PC-3 (cell line): ENCODE measurements around the gene OGDH. TPM values are rescaled to one million over a fixed set of nuclear protein-coding genes. Genes with fewer than 3 reads are reported as not detected.

Source experiments
- ATAC-seq: fragments of 200-7000 bp; cut with Tn5 transposase; 2 replicates; pipeline ENCODE4 v1.9.1; 2020; ENCODE audit warnings: mild to moderate bottlenecking, moderate library complexity
- BruUV-seq: library from RNA; stranded (reverse); fragments of 400-500 nt; replicated peaks from 2 replicates; lab custom pipeline; 2021; lab: Mats Ljungman, UMichigan
- CTCF ChIA-PET: fragments of 300-600 bp; sonication (Branson Sonifier 250); formaldehyde crosslinking; loops from one replicate; lab custom pipeline; 2022; ENCODE audit warnings: antibody characterized with exemption; lab: Charles Lee
- POLR2A ChIA-PET: fragments of 300-600 bp; sonication (Branson Sonifier 250); formaldehyde crosslinking; loops from one replicate; lab custom pipeline; 2022; ENCODE audit warnings: antibody characterized with exemption; ENCODE audit not compliant: unreplicated experiment; lab: Charles Lee
- DNase-seq: peaks from one replicate; pipeline ENCODE4 v3.0.0-alpha.2; 2015
- H2AFZ ChIP-seq: fragments of 300-600 bp; sonication (generic); 2 replicates; pipeline ENCODE4 v1.6.0; 2016; ENCODE audit warnings: antibody characterized with exemption, low read length
- H3F3A ChIP-seq: fragments of 300-600 bp; sonication (generic); one replicate; pipeline ENCODE4 v1.6.0; 2017; ENCODE audit warnings: antibody characterized with exemption, low read length, control low read depth, mild to moderate bottlenecking; ENCODE audit not compliant: unreplicated experiment
- H3K27ac ChIP-seq: fragments of 300-600 bp; sonication (generic); 2 replicates; pipeline ENCODE4 v1.5.1; 2016; ENCODE audit warnings: mild to moderate bottlenecking, low read length
- H3K27me3 ChIP-seq: fragments of 300-600 bp; sonication (generic); 2 replicates; pipeline ENCODE4 v1.6.1; 2016; ENCODE audit warnings: low read length, mixed read lengths
- H3K36me3 ChIP-seq: fragments of 300-600 bp; sonication (generic); 2 replicates; pipeline ENCODE4 v1.6.1; 2016; ENCODE audit warnings: low read depth, mixed run types, low read length, mixed read lengths
- H3K4me1 ChIP-seq: fragments of 300-600 bp; sonication (generic); 2 replicates; pipeline ENCODE4 v1.5.1; 2016; ENCODE audit warnings: low read length; ENCODE audit not compliant: insufficient read depth
- H3K4me2 ChIP-seq: fragments of 300-600 bp; sonication (generic); 2 replicates; pipeline ENCODE4 v1.6.0; 2016; ENCODE audit warnings: low read length
- H3K4me3 ChIP-seq: fragments of 300-600 bp; sonication (generic); 2 replicates; pipeline ENCODE4 v1.5.1; 2016; ENCODE audit warnings: mild to moderate bottlenecking, low read length, mixed read lengths
- H3K79me2 ChIP-seq: fragments of 300-600 bp; sonication (generic); 2 replicates; pipeline ENCODE4 v1.6.1; 2017; ENCODE audit warnings: low read length, mixed read lengths
- H3K9ac ChIP-seq: fragments of 300-600 bp; sonication (generic); 2 replicates; pipeline ENCODE4 v1.6.0; 2016; ENCODE audit warnings: mild to moderate bottlenecking, low read length
- H3K9me2 ChIP-seq: fragments of 300-600 bp; sonication (generic); replicated peaks from 2 replicates; pipeline ENCODE4 v1.6.1; 2016; ENCODE audit warnings: mixed run types, low read length, mixed read lengths
- H3K9me3 ChIP-seq: fragments of 300-600 bp; sonication (generic); 2 replicates; pipeline ENCODE4 v1.6.1; 2016; ENCODE audit warnings: low read length, mixed read lengths
- H4K20me1 ChIP-seq: fragments of 300-600 bp; sonication (generic); 2 replicates; pipeline ENCODE4 v1.6.1; 2016; ENCODE audit warnings: low read length, mixed read lengths
- EZH2 ChIP-seq: fragments of 300-600 bp; sonication (generic); IDR thresholded peaks from one replicate; pipeline ENCODE4 v1.6.1; 2017; ENCODE audit warnings: antibody characterized with exemption, mild to moderate bottlenecking, low read length; ENCODE audit not compliant: unreplicated experiment
- EZH2phosphoT487 ChIP-seq: fragments of 300-600 bp; sonication (generic); IDR thresholded peaks from 2 replicates; pipeline ENCODE4 v1.6.1; 2018; ENCODE audit warnings: mild to moderate bottlenecking, antibody characterized with exemption, low read length, borderline replicate concordance
- intact Hi-C: fragments of 100-400 bp; cut with micrococcal nuclease; formaldehyde crosslinking; loops from 2 replicates; pipeline ENCODE4 v1.9.0; 2023
- total RNA-seq: library from RNA; depleted of rRNA; stranded (reverse); fragments of >200 nt; gene quantifications from 2 replicates; pipeline ENCODE4 v1.2.3, GENCODE V29; 2014
- TF ChIP-seq, protein P1 (sequence below): fragments of 300-600 bp; sonication (generic); conservative IDR thresholded peaks from 2 replicates; pipeline ENCODE4 v1.5.1; 2017; ENCODE audit warnings: antibody characterized with exemption, low read depth, mild to moderate bottlenecking, low read length

The OGDH gene
- total RNA-seq, 1 experiment from 2014 or later, result 66.2 TPM

DNA sequence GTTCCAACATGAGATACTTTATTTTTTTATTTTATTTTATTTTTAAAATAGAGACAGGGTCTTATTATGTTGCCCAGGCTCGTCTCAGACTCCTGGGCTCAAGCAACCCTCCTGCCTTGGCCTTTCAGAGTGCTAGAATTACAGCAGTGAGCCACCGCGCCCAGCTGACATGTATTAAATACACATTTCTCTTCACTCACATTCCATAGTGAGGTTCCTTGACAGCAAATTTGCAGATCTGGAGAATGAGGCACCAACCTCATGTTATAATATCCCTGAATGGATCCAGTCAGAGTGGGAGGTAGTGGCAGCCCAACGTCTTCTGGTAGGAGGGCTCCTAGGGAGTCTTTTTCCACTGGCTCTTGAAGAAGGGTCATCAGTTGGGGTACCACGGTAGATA, 46.1 kb downstream of the OGDH start:
- H3K4me1 ChIP-seq, result no peaks in the 10 kb centered on the region
- ATAC-seq (no peak), DNase-seq (no peak)
- no peak overlapping the region for H3K9ac ChIP-seq
- H3K27me3 ChIP-seq, result no peaks in the 10 kb centered on the region
- H3F3A ChIP-seq, result no peaks in the 10 kb centered on the region
- no TSS peak for BruUV-seq
- TF ChIP-seq, protein P1, sequence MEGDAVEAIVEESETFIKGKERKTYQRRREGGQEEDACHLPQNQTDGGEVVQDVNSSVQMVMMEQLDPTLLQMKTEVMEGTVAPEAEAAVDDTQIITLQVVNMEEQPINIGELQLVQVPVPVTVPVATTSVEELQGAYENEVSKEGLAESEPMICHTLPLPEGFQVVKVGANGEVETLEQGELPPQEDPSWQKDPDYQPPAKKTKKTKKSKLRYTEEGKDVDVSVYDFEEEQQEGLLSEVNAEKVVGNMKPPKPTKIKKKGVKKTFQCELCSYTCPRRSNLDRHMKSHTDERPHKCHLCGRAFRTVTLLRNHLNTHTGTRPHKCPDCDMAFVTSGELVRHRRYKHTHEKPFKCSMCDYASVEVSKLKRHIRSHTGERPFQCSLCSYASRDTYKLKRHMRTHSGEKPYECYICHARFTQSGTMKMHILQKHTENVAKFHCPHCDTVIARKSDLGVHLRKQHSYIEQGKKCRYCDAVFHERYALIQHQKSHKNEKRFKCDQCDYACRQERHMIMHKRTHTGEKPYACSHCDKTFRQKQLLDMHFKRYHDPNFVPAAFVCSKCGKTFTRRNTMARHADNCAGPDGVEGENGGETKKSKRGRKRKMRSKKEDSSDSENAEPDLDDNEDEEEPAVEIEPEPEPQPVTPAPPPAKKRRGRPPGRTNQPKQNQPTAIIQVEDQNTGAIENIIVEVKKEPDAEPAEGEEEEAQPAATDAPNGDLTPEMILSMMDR, result no peak
- no peak for TF ChIP-seq EZH2
- no peak for TF ChIP-seq EZH2phosphoT487
- H3K9me3 ChIP-seq, result no peaks in the 10 kb centered on the region
- POLR2A ChIA-PET, result no interaction called here
- no peaks in the 10 kb centered on the region for H4K20me1 ChIP-seq
- CTCF ChIA-PET, result no interaction called here
- peaks cover 11% of the 10 kb centered on the region for H3K36me3 ChIP-seq
- H3K9me2 ChIP-seq, result no peaks in the 10 kb centered on the region
- no peaks in the 10 kb centered on the region for H3K79me2 ChIP-seq
- no peak overlapping the region for H3K27ac ChIP-seq
- intact Hi-C loops, result no loop called here
- no peak overlapping the region for H3K4me3 ChIP-seq
- H2AFZ ChIP-seq, result no peak overlapping the region
- H3K4me2 ChIP-seq, result no peak overlapping the region

DNA sequence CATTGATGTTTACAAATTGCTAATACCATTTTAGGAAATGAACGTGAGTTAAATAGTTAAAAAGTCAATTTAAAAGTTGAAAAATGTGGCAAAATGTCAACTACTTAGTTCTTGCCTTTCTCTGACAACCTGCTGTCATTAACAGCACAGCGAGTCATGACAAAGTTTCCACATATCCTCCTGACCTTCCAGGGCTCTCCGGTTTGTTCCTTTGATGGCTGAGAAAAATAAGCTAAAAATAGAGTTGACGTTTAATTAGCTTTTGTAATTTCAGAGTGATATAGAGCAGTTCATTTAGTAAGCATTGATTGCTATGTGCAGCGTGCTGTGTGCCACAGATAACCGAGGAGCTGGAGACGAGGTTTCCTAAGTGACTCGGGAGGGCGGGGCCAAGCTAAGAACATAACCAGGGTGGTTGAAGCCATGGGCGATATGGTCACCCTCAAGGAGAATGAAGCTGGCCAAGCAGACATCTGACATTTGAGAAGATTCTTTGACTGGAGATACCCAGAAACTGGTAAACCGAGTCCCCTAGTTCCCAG, 47.9 kb downstream of the OGDH start:
- Histone ChIP-seq H3K79me2 (no peaks in the 10 kb centered on the region), H3K4me3 (no peak overlapping the region), H2AFZ (no peak overlapping the region), H3K4me2 (no peak overlapping the region), H3K27me3 (no peaks in the 10 kb centered on the region), H3K9me3 (no peaks in the 10 kb centered on the region), H3K9ac (no peak overlapping the region), H3K4me1 (no peaks in the 10 kb centered on the region), H3K27ac (no peak overlapping the region), H4K20me1 (no peaks in the 10 kb centered on the region), H3K9me2 (no peaks in the 10 kb centered on the region), H3F3A (no peaks in the 10 kb centered on the region), H3K36me3 (peaks cover 18% of the 10 kb centered on the region)
- intact Hi-C loops, result no loop called here
- CTCF ChIA-PET, result no interaction called here
- POLR2A ChIA-PET, result no interaction called here
- no peak for DNase-seq
- TF ChIP-seq, protein P1, result no peak
- ATAC-seq, result no peak
- BruUV-seq, result no TSS peak

DNA sequence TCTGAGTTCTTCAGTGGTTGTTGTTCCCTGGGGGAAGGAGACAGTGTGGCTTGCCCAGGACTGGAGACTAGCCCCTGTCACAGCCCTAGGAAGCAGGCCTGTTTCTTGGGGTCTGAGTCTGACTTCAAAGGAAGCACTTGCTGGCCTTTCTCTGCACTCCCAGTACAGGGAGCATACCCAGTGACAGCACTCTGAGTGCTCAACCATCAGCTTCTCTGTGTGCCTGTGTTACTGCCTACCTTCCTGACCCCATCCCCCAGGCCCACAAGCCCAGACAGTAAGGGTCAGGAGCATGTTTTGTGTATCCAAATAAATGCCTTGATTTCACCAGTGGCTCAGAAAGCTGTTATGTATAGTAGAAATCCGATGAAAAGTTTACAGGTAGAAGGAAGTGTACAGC, 48.9 kb downstream of the OGDH start:
- no peaks in the 10 kb centered on the region for H3K9me2 ChIP-seq
- no peaks in the 10 kb centered on the region for H3K27me3 ChIP-seq
- H3K79me2 ChIP-seq, result no peaks in the 10 kb centered on the region
- intact Hi-C loops, result no loop called here
- ATAC-seq (no peak), DNase-seq (no peak)
- no peaks in the 10 kb centered on the region for H3K4me1 ChIP-seq
- peaks cover 19% of the 10 kb centered on the region for H3K36me3 ChIP-seq
- H3K9me3 ChIP-seq, result no peaks in the 10 kb centered on the region
- ChIA-PET POLR2A (no interaction called here), CTCF (no interaction called here)
- TF ChIP-seq, protein P1, result no peak
- TF ChIP-seq EZH2 (no peak), EZH2phosphoT487 (no peak)
- no peak overlapping the region for H3K9ac ChIP-seq
- H3K4me2 ChIP-seq, result no peak overlapping the region
- no peak overlapping the region for H3K27ac ChIP-seq
- H4K20me1 ChIP-seq, result no peaks in the 10 kb centered on the region
- H3K4me3 ChIP-seq, result no peak overlapping the region
- BruUV-seq, result no TSS peak
- no peaks in the 10 kb centered on the region for H3F3A ChIP-seq
- H2AFZ ChIP-seq, result no peak overlapping the region
